ENCODE measurements around the gene AP4S1. TPM values are rescaled to one million over a fixed set of nuclear protein-coding genes. Genes with fewer than 3 reads are reported as not detected.

Gene AP4S1
- total and polyA plus RNA-seq, 12 donors: 4.4 to 20.6 (median 7.3) TPM

GRCh38 chr14:31110872-31111271 is 85.4 kb downstream of the AP4S1 start:
- peaks cover 0 to 100% of the 10 kb centered on the region in 2 donors for H3K36me3 ChIP-seq (replicated peaks in 1 of 2)
- 84 to 96% (median 90%) methylated on average over 2 of the region's 2 CpGs for WGBS, 4 donors
- intact Hi-C loops (cut with DNase I): loop anchor here in 1 of 2 donors (10.0 kb wide), 1 partner anchor 244 kb away; no protein-coding TSS in a partner anchor
- TF ChIP-seq, protein P1, sequence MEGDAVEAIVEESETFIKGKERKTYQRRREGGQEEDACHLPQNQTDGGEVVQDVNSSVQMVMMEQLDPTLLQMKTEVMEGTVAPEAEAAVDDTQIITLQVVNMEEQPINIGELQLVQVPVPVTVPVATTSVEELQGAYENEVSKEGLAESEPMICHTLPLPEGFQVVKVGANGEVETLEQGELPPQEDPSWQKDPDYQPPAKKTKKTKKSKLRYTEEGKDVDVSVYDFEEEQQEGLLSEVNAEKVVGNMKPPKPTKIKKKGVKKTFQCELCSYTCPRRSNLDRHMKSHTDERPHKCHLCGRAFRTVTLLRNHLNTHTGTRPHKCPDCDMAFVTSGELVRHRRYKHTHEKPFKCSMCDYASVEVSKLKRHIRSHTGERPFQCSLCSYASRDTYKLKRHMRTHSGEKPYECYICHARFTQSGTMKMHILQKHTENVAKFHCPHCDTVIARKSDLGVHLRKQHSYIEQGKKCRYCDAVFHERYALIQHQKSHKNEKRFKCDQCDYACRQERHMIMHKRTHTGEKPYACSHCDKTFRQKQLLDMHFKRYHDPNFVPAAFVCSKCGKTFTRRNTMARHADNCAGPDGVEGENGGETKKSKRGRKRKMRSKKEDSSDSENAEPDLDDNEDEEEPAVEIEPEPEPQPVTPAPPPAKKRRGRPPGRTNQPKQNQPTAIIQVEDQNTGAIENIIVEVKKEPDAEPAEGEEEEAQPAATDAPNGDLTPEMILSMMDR (IDR thresholded peaks at IDR 0.05): no peak
- no peak for TF ChIP-seq POLR2A (IDR thresholded peaks at IDR 0.05)
- H3K27ac ChIP-seq: no peak overlapping the region
- H3K27me3 ChIP-seq: no peaks in the 10 kb centered on the region
- H3K4me1 ChIP-seq (replicated peaks in 1 of 2): peaks cover 0 to 13% of the 10 kb centered on the region in 2 donors
- no peaks in the 10 kb centered on the region for H3K9me3 ChIP-seq (replicated peaks in 1 of 3)
- no peak overlapping the region for H3K4me3 ChIP-seq
- DNase-seq: no peak

- no peak for DNase-seq
- H3K9me3 ChIP-seq (replicated peaks in 1 of 3): no peaks in the 10 kb centered on the region
- no peaks in the 10 kb centered on the region for H3K27me3 ChIP-seq
- H3K36me3 ChIP-seq (replicated peaks in 1 of 2): peaks cover 0 to 100% of the 10 kb centered on the region in 2 donors
- 91 to 98% (median 95%) methylated on average over 3 of the region's 3 CpGs for WGBS, 4 donors
- no peak overlapping the region for H3K4me3 ChIP-seq
- no peak overlapping the region for H3K27ac ChIP-seq
- intact Hi-C loops (cut with DNase I): loop anchor here in 1 of 2 donors (10.0 kb wide), 1 partner anchor 241 kb away; no protein-coding TSS in a partner anchor
- H3K4me1 ChIP-seq (replicated peaks in 1 of 2): no peaks in the 10 kb centered on the region
- TF ChIP-seq POLR2A (IDR thresholded peaks at IDR 0.05): no peak
- TF ChIP-seq, protein P1 (IDR thresholded peaks at IDR 0.05): no peak
Measured at GRCh38 chr14:31113794-31114193, 88.3 kb downstream of the AP4S1 start.

DNA sequence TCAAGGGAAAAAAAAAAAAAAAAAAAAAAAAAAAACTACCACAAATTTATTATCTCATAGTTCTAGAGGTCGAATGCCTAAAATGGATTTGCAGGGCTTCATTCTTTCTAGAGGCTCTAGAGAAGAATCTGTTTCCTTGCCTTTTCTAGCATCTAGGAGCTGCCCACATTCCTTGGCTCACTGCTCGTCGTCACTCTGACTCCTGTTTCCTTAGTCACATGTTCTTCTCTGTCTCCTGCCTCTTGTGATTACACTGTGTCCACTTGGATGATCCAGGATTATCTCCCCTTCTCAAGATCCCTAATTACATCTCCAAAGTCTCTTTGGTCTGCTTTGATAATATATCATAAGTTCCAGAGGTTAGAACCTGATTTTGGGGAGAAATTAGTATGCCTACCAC is 93.4 kb downstream of the AP4S1 start:
- Histone ChIP-seq H3K27ac (no peak overlapping the region), H3K4me3 (no peak overlapping the region), H3K36me3 (replicated peaks in 1 of 2) (peaks cover 0 to 99% of the 10 kb centered on the region in 2 donors), H3K4me1 (replicated peaks in 1 of 2) (no peaks in the 10 kb centered on the region), H3K27me3 (no peaks in the 10 kb centered on the region), H3K9me3 (replicated peaks in 1 of 3) (no peaks in the 10 kb centered on the region)
- intact Hi-C loops (cut with DNase I): loop anchor here in 1 of 2 donors (10.0 kb wide), 1 partner anchor 236 kb away; no protein-coding TSS in a partner anchor
- TF ChIP-seq, protein P1 (IDR thresholded peaks at IDR 0.05): no peak
- TF ChIP-seq POLR2A (IDR thresholded peaks at IDR 0.05): no peak
- WGBS, 4 donors: 72 to 87% (median 80%) methylated on average over 3 of the region's 3 CpGs
- DNase-seq: no peak

DNA sequence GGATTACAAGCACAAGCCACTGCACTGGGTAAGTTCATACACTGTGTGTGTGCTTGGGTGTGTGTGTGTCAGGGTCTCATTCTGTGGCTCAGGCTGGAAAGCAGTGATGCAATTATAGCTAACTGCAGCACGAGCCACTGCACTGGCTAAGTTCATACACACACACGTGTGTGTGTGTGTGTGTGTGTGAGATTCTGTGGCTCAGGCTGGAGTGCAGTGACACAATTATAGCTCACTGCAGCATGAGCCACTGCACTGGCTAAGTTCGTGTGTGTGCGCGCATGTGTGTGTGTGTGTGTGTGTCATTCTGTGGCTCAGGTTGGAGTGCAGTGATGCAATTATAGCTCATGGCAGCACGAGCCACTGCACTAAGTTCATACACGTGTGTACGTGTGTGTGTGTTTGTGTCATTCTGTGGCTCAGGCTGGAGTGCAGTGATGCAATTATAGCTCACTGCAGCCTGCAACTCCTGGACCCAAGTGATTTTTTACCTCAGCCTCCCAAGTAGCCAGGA is 96.7 kb downstream of the AP4S1 start:
- Histone ChIP-seq H3K27ac (no peak overlapping the region), H3K4me1 (replicated peaks in 1 of 2) (no peaks in the 10 kb centered on the region), H3K36me3 (replicated peaks in 1 of 2) (peaks cover 0 to 93% of the 10 kb centered on the region in 2 donors), H3K4me3 (no peak overlapping the region), H3K27me3 (no peaks in the 10 kb centered on the region), H3K9me3 (replicated peaks in 1 of 3) (no peaks in the 10 kb centered on the region)
- intact Hi-C loops (cut with DNase I): no loop called here
- TF ChIP-seq, protein P1 (IDR thresholded peaks at IDR 0.05): no peak
- TF ChIP-seq POLR2A (IDR thresholded peaks at IDR 0.05): no peak
- no peak for DNase-seq
- WGBS, 4 donors: 61 to 76% (median 72%) methylated on average over 2 to 8 of the region's 8 CpGs
